ENCODE measurements around the gene OR2V1. TPM values are rescaled to one million over a fixed set of nuclear protein-coding genes. Genes with fewer than 3 reads are reported as not detected.
"Not testable (repeated sequence)": the region's sequence is repeated elsewhere in the genome, so short reads cannot be mapped to it uniquely, and the experiment has no call there.

Gene OR2V1
- total RNA-seq, 6 experiments from 2014 or later, result not detected

DNA sequence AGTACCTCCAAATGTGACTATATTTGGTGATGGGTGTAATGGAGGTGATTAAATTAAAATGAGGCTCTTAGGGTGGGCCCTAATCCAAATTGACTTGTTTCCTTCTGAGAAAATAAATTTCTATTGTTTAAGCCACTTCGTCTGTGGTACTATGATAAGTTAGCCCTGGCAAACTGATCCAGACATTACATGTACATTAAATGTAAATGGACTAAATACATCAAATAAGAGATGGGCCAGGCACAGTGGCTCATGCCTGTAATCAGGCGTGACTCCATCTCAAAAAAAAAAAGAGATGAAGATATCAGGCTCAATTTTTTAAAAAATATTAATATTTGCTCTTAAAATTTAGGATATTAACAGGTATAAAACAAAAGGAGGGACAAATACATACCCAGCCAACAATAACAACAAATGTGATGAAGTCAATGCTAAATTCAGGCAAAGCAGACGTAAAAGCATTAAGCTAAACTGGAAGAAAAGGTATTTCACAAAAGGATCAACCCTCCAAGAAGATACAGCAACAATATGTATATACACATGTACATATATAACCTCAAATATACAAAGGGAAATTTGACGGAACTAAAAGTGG, 5.5 kb upstream of the OR2V1 start:
- TF ChIP-seq, protein P1, sequence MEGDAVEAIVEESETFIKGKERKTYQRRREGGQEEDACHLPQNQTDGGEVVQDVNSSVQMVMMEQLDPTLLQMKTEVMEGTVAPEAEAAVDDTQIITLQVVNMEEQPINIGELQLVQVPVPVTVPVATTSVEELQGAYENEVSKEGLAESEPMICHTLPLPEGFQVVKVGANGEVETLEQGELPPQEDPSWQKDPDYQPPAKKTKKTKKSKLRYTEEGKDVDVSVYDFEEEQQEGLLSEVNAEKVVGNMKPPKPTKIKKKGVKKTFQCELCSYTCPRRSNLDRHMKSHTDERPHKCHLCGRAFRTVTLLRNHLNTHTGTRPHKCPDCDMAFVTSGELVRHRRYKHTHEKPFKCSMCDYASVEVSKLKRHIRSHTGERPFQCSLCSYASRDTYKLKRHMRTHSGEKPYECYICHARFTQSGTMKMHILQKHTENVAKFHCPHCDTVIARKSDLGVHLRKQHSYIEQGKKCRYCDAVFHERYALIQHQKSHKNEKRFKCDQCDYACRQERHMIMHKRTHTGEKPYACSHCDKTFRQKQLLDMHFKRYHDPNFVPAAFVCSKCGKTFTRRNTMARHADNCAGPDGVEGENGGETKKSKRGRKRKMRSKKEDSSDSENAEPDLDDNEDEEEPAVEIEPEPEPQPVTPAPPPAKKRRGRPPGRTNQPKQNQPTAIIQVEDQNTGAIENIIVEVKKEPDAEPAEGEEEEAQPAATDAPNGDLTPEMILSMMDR (IDR thresholded peaks at IDR 0.05), result no peak
- H3K4me1 Mint-ChIP-seq (ENCODE audit: low read depth), result peaks cover 45% of the 10 kb centered on the region
- H3K27me3 Mint-ChIP-seq (ENCODE audit: insufficient read depth), result no peaks in the 10 kb centered on the region; the same call in none of the 2 replicates
- no peaks in the 10 kb centered on the region; the same call in 1 of the 2 replicates for H3K36me3 Mint-ChIP-seq (ENCODE audit: low read depth)
- no peak for DNase-seq
- H3K27ac Mint-ChIP-seq, result no peak overlapping the region
- no peaks in the 10 kb centered on the region for H3K9me3 Mint-ChIP-seq
- H3K4me3 Mint-ChIP-seq, result no peak overlapping the region

DNA sequence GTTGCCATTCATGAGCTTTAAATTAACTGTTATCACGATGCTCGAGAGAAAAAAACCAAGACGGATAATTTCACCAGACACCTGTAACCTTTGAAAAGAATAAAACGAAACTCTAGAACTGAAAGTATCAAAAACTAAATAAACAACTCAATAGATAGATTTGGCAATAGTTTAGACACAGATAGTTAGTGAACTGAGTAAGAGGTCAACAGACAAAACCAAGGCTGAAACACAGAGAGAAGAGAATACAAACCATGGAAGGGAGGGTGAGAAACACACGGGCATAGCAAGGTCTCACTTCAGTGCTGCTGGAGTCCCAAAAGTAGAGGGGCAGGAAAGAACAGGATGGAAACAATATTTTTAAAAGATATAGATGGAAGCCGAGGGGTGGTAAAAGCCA, 3.3 kb upstream of the OR2V1 start:
- Mint-ChIP-seq H3K4me3 (no peak overlapping the region), H3K27ac (peak overlapping the region; percentile 67), H3K27me3 (ENCODE audit: insufficient read depth) (peaks cover 1% of the 10 kb centered on the region), H3K36me3 (ENCODE audit: low read depth) (no peaks in the 10 kb centered on the region; the same call in 1 of the 2 replicates), H3K9me3 (no peaks in the 10 kb centered on the region), H3K4me1 (ENCODE audit: low read depth) (peaks cover 42% of the 10 kb centered on the region)
- TF ChIP-seq, protein P1 (IDR thresholded peaks at IDR 0.05), result no peak
- no peak for DNase-seq

DNA sequence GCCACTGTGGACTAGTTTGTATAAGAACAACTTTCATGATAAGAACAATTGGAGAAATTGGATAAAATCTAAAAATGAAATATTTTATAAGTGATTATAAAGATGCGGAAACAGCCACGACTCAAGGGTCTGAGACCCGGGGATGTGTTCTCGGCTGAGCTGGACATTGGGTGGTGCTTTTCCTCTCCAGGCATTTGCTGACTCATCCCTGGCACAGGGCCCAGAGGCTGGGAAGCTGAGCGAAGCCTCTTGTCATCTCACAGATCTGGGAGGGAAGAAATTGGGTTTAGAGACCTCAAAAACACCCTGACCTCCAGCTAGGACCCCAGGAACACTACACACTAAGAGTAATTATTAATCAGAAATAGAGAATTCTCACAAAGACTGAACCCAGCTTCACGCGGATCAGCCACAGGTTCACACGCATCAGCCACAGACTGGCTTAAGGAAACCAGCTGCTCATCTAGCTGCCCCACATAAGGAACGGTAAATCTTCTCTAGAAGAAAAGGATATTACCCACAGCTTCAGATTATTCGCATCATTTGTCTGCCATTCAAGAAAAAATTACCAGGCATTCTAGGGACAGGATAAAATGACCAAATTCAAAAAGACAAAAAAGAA, 2.8 kb upstream of the OR2V1 start:
- Mint-ChIP-seq H3K27me3 (ENCODE audit: insufficient read depth) (peaks cover 1% of the 10 kb centered on the region), H3K4me1 (ENCODE audit: low read depth) (peaks cover 42% of the 10 kb centered on the region), H3K9me3 (no peaks in the 10 kb centered on the region), H3K36me3 (ENCODE audit: low read depth) (no peaks in the 10 kb centered on the region; the same call in 1 of the 2 replicates), H3K4me3 (no peak overlapping the region; the same call in 1 of the 2 replicates), H3K27ac (peak overlapping the region; percentile 67)
- TF ChIP-seq, protein P1 (IDR thresholded peaks at IDR 0.05), result no peak
- peak; percentile 84 for DNase-seq

DNA sequence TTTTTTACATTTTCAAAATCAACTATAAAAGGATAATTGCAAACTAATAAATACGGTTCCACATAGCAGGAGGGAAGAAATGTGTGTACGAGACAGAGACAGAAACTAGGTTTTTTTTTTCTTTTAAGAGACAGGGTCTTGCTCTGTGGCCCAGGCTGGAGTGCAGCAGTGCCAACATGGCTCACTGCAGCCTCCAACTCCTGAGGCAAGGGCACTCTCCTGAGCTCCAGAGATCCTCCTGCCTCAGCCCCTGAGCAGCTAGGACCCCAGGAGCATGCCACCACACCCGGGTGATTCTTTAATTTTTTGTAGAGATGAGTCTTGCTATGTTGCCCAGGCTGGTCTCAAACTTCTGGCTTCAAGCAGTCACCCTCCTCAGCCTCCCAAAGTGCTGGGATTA, 2.1 kb upstream of the OR2V1 start:
- TF ChIP-seq, protein P1 (IDR thresholded peaks at IDR 0.05), result no peak
- no peaks in the 10 kb centered on the region for H3K9me3 Mint-ChIP-seq
- no peaks in the 10 kb centered on the region; the same call in 1 of the 2 replicates for H3K36me3 Mint-ChIP-seq (ENCODE audit: low read depth)
- H3K4me3 Mint-ChIP-seq, result no peak overlapping the region
- no peak for DNase-seq
- peaks cover 41% of the 10 kb centered on the region for H3K4me1 Mint-ChIP-seq (ENCODE audit: low read depth)
- peaks cover 5% of the 10 kb centered on the region for H3K27me3 Mint-ChIP-seq (ENCODE audit: insufficient read depth)
- peak overlapping the region; percentile 63 for H3K27ac Mint-ChIP-seq

DNA sequence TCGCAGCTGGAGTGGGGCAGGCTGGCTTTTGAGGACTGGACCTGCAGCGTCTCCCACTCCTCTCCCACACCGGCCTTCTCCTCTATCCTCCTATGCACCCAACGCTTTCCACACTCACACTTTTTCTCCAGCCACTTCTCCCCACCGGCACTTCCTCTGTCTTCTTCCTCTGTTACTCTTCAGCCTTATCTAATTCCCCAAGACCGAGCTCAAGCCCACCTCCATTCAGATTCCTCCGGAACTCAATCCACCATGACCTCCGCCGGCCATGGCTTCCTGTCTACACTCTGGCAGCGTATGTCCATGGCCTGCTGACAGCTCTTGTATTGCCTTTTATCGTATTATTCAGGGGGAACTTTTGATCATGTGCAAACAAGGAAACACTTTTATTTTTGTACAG, 545 bp upstream of the OR2V1 start:
- no peak overlapping the region for H3K4me3 Mint-ChIP-seq
- H3K4me1 Mint-ChIP-seq (ENCODE audit: low read depth), result peaks cover 34% of the 10 kb centered on the region
- no peaks in the 10 kb centered on the region; the same call in 1 of the 2 replicates for H3K36me3 Mint-ChIP-seq (ENCODE audit: low read depth)
- H3K27me3 Mint-ChIP-seq (ENCODE audit: insufficient read depth), result peaks cover 5% of the 10 kb centered on the region
- H3K9me3 Mint-ChIP-seq, result no peaks in the 10 kb centered on the region
- H3K27ac Mint-ChIP-seq, result no peak overlapping the region
- TF ChIP-seq, protein P1 (IDR thresholded peaks at IDR 0.05), result no peak
- no peak for DNase-seq

DNA sequence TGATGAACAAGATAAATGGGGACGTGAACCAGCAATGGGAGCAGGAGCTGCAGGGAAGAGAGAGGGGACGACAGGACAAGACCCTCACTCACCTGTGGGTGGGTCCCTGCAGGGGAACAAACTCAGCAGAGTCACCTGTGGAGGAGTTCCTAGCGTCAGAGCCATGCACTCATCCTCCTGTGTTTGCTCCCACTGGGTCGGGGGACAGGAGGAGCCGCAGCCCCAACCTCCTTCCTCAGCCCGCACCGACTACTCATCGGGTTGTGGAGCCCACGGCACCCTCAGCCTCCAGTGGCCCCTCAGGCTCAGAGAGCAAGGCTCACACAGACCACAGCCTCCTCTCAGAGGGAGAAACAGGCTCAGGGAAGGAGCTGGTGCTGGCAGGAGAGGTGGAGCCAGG, 888 bp downstream of the OR2V1 start:
- H3K4me1 Mint-ChIP-seq (ENCODE audit: low read depth), result peaks cover 31% of the 10 kb centered on the region
- DNase-seq; H3K36me3 Mint-ChIP-seq (ENCODE audit: low read depth); H3K27ac Mint-ChIP-seq; H3K27me3 Mint-ChIP-seq (ENCODE audit: insufficient read depth); H3K9me3 Mint-ChIP-seq; H3K4me3 Mint-ChIP-seq: not testable (repeated sequence)
